ENCODE results near the gene ESM1.

ESM1 gene

DNA sequence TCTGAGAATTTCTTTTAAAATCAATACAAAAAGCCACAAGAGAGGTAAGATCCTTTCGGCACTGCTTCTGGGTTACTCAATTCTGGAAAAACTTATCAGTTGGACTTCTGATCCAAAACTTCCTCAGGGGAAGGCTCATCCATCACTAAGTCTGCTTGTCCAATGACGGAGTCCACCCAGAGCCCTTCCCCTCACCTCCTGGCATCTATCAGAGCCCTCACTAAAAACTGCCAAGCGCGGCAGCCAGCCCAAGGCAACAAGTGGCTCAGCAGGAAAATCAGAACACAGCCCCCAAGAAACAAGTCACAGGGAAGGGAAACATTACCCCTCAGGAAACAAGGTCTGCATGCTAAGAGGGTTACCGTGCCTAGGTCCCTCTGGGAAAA, 869 bp upstream of the ESM1 start:
- H3K79me2 ChIP-seq (ENCODE audit: control insufficient read depth, low read length), result no peaks in the 10 kb centered on the region
- H4K20me1 ChIP-seq (ENCODE audit: control insufficient read depth, insufficient read depth, low read depth, low read length), result no peaks in the 10 kb centered on the region
- no peaks in the 10 kb centered on the region for H3K9me3 ChIP-seq (ENCODE audit: control insufficient read depth, insufficient read depth, low read length)
- H3K4me1 ChIP-seq (ENCODE audit: control insufficient read depth, low read length), result no peaks in the 10 kb centered on the region
- H3F3A ChIP-seq (ENCODE audit: control insufficient read depth, insufficient read depth), result no peaks in the 10 kb centered on the region
- no peaks in the 10 kb centered on the region for H3K36me3 ChIP-seq (ENCODE audit: control insufficient read depth, low read length)
- H3K27ac ChIP-seq (ENCODE audit: low read depth, low read length), result no peak overlapping the region
- TF ChIP-seq EZH2phosphoT487 (IDR thresholded peaks at IDR 0.05; ENCODE audit: borderline replicate concordance, low read length), result no peak
- TF ChIP-seq, protein P1, sequence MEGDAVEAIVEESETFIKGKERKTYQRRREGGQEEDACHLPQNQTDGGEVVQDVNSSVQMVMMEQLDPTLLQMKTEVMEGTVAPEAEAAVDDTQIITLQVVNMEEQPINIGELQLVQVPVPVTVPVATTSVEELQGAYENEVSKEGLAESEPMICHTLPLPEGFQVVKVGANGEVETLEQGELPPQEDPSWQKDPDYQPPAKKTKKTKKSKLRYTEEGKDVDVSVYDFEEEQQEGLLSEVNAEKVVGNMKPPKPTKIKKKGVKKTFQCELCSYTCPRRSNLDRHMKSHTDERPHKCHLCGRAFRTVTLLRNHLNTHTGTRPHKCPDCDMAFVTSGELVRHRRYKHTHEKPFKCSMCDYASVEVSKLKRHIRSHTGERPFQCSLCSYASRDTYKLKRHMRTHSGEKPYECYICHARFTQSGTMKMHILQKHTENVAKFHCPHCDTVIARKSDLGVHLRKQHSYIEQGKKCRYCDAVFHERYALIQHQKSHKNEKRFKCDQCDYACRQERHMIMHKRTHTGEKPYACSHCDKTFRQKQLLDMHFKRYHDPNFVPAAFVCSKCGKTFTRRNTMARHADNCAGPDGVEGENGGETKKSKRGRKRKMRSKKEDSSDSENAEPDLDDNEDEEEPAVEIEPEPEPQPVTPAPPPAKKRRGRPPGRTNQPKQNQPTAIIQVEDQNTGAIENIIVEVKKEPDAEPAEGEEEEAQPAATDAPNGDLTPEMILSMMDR (IDR thresholded peaks at IDR 0.05; ENCODE audit: low read depth, low read length, poor library complexity, severe bottlenecking), result no peak
- no peak overlapping the region for H3K4me2 ChIP-seq (ENCODE audit: low read length)
- H3K9me2 ChIP-seq (replicated peaks; ENCODE audit: control insufficient read depth, low read length), result no peaks in the 10 kb centered on the region
- H3K4me3 ChIP-seq (ENCODE audit: low read length), result no peak overlapping the region
- no peaks in the 10 kb centered on the region for H3K27me3 ChIP-seq (ENCODE audit: control insufficient read depth, low read length)

DNA sequence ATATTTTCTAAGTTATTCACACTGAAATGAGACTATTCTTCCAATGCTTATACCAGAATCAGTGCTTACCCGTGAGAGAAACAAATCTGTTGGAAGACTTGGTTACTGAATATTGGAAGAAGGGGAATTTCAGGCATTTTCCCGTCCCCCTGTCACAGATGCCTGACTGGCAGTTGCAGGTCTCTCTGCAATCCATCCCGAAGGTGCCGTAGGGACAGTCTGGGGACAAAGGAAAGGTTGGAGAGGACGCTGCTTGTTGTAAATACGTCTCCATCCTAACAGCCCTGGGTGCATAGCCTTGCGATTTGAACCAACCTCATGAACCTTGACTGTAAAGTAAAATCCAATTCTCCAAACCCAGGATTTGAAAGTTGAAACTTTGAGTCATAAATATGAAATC, 3.5 kb downstream of the ESM1 start:
- no peaks in the 10 kb centered on the region for H3K79me2 ChIP-seq (ENCODE audit: control insufficient read depth, low read length)
- no peak overlapping the region for H3K4me2 ChIP-seq (ENCODE audit: low read length)
- no peaks in the 10 kb centered on the region for H3K9me3 ChIP-seq (ENCODE audit: control insufficient read depth, insufficient read depth, low read length)
- H3K4me1 ChIP-seq (ENCODE audit: control insufficient read depth, low read length), result no peaks in the 10 kb centered on the region
- no peak overlapping the region for H3K4me3 ChIP-seq (ENCODE audit: low read length)
- no peaks in the 10 kb centered on the region for H3K27me3 ChIP-seq (ENCODE audit: control insufficient read depth, low read length)
- no peak overlapping the region for H3K27ac ChIP-seq (ENCODE audit: low read depth, low read length)
- H3K9me2 ChIP-seq (replicated peaks; ENCODE audit: control insufficient read depth, low read length), result no peaks in the 10 kb centered on the region
- H3F3A ChIP-seq (ENCODE audit: control insufficient read depth, insufficient read depth), result no peaks in the 10 kb centered on the region
- H3K36me3 ChIP-seq (ENCODE audit: control insufficient read depth, low read length), result no peaks in the 10 kb centered on the region
- TF ChIP-seq, protein P1 (IDR thresholded peaks at IDR 0.05; ENCODE audit: low read depth, low read length, poor library complexity, severe bottlenecking), result no peak
- TF ChIP-seq EZH2phosphoT487 (IDR thresholded peaks at IDR 0.05; ENCODE audit: borderline replicate concordance, low read length), result no peak
- no peaks in the 10 kb centered on the region for H4K20me1 ChIP-seq (ENCODE audit: control insufficient read depth, insufficient read depth, low read depth, low read length)

GRCh38 chr5:54975701-54976100, 9.7 kb downstream of the ESM1 start:
- 0 out of 2 replicates have a peak, but pooled peaks cover under 1% of the 10 kb centered on the region for H3K27me3 ChIP-seq (ENCODE audit: control insufficient read depth, low read length)
- no peaks in the 10 kb centered on the region for H3F3A ChIP-seq (ENCODE audit: control insufficient read depth, insufficient read depth)
- TF ChIP-seq EZH2phosphoT487 (IDR thresholded peaks at IDR 0.05; ENCODE audit: borderline replicate concordance, low read length), result no peak
- TF ChIP-seq, protein P1 (IDR thresholded peaks at IDR 0.05; ENCODE audit: low read depth, low read length, poor library complexity, severe bottlenecking), result no peak
- H3K4me1 ChIP-seq (ENCODE audit: control insufficient read depth, low read length), result no peaks in the 10 kb centered on the region
- H3K79me2 ChIP-seq (ENCODE audit: control insufficient read depth, low read length), result no peaks in the 10 kb centered on the region
- H3K4me3 ChIP-seq (ENCODE audit: low read length), result no peak overlapping the region
- H3K27ac ChIP-seq (ENCODE audit: low read depth, low read length), result no peak overlapping the region
- no peaks in the 10 kb centered on the region for H4K20me1 ChIP-seq (ENCODE audit: control insufficient read depth, insufficient read depth, low read depth, low read length)
- no peaks in the 10 kb centered on the region for H3K9me2 ChIP-seq (replicated peaks; ENCODE audit: control insufficient read depth, low read length)
- H3K9me3 ChIP-seq (ENCODE audit: control insufficient read depth, insufficient read depth, low read length), result no peaks in the 10 kb centered on the region
- H3K4me2 ChIP-seq (ENCODE audit: low read length), result no peak overlapping the region
- no peaks in the 10 kb centered on the region for H3K36me3 ChIP-seq (ENCODE audit: control insufficient read depth, low read length)

All from DOHH2 (cell line).